Left lung (tissue), 10 donors: Measurements from ENCODE around the gene IZUMO4. TPM values are rescaled to one million over a fixed set of nuclear protein-coding genes. Genes with fewer than 3 reads are reported as not detected.
"Not testable (repeated sequence)": the region's sequence is repeated elsewhere in the genome, so short reads cannot be mapped to it uniquely, and the experiment has no call there.

Experiments used
- ATAC-seq: fragments of 200-7000 bp; cut with Tn5 transposase; one replicate; pipeline ENCODE4 v1.9.1; 2020; ENCODE audit warnings: moderate library complexity
- DNase-seq, 4 donors: peaks; one replicate each; pipeline ENCODE4 v3.0.0-alpha.2; 2013 to 2020
- H3K27ac ChIP-seq, 2 donors: fragments of 200-600 bp; sonication (generic) in 1 of 2; one replicate each; pipeline versions ENCODE4 v1.5.0 to v1.8.0; 2020 to 2021
- H3K27me3 ChIP-seq, 2 donors: fragments of 200-600 bp; sonication (generic) in 1 of 2; one replicate each; pipeline versions ENCODE4 v1.5.0 to v1.8.0; 2020 to 2021
- H3K36me3 ChIP-seq, 2 donors: fragments of 200-600 bp; sonication (generic) in 1 of 2; one replicate each; pipeline versions ENCODE4 v1.5.0 to v1.8.0; 2020 to 2021
- H3K4me1 ChIP-seq, 2 donors: fragments of 200-600 bp; one replicate each; pipeline ENCODE4 v1.8.0; 2021
- H3K4me3 ChIP-seq, 2 donors: fragments of 200-600 bp; sonication (generic) in 1 of 2; one replicate each; pipeline versions ENCODE4 v1.5.0 to v1.8.0; 2020 to 2021; ENCODE audit warnings: mild to moderate bottlenecking in 1 of 2
- H3K9me3 ChIP-seq, 2 donors: fragments of 200-600 bp; sonication (generic) in 1 of 2; one replicate each; pipeline versions ENCODE4 v1.5.0 to v1.8.0; 2020 to 2021
- CTCF ChIP-seq, 2 donors: fragments of 200-600 bp; sonication (generic) in 1 of 2; IDR thresholded peaks; one replicate each; pipeline versions ENCODE4 v1.5.0 to v1.8.0; 2021; ENCODE audit warnings: antibody characterized with exemption in 2 of 2
- intact Hi-C, 2 donors: fragments of 100-400 bp; cut with DNase I; formaldehyde crosslinking; loops; one replicate each; pipeline versions ENCODE4 v1.11.2 to v1.14.2; 2022
- polyA plus RNA-seq, 6 donors: library from polyadenylated mRNA; unstranded; fragments of 120-200 nt; gene quantifications; one replicate each; pipeline ENCODE4 v1.2.1, GENCODE V29; 2013; ENCODE audit not compliant: insufficient read length in 6 of 6
- total RNA-seq, 2 donors: library from RNA; stranded (reverse); fragmentation: NEBNext Ultra II Directional; extraction: Animal tissue kit (Norgen Biotek cat#: 25700); gene quantifications; one replicate each; pipeline ENCODE4 v1.2.1, GENCODE V29; 2021
- donor health status: DM: no; HTN: yes; CAD: no.
- donor health status: DM: no; HTN: no; CAD: no.

Gene IZUMO4
- total and polyA plus RNA-seq, 8 donors, result 2.6 to 8.5 (median 5.9) TPM

- peak overlapping the region; percentile 91 to 96 for H3K27ac ChIP-seq
Measured at GRCh38 chr19:2089727-2090053, 7.0 kb upstream of the IZUMO4 start.

GRCh38 chr19:2091926-2092525 is 4.7 kb upstream of the IZUMO4 start:
- intact Hi-C loops, H3K9me3 ChIP-seq, H3K4me3 ChIP-seq, H3K27me3 ChIP-seq, H3K36me3 ChIP-seq, DNase-seq, ATAC-seq: not testable (repeated sequence)
- Histone ChIP-seq H3K27ac (peak overlapping the region; percentile 91 to 96), H3K4me1 (peaks cover 29 to 86% of the 10 kb centered on the region in 2 donors)

More at GRCh38 chr19:2089727-2090053, 7.0 kb upstream of the IZUMO4 start:
- no peaks in the 10 kb centered on the region for H3K27me3 ChIP-seq
- H3K4me1 ChIP-seq, result peaks cover 22 to 97% of the 10 kb centered on the region in 2 donors
- H3K9me3 ChIP-seq, result no peaks in the 10 kb centered on the region
- no peak for ATAC-seq
- DNase-seq, result no peak
- H3K4me3 ChIP-seq, result peak overlapping the region in 1 of 2 donors; percentile 30
- intact Hi-C loops, result no loop called here
- no peak for TF ChIP-seq CTCF (IDR thresholded peaks at IDR 0.05)
- H3K36me3 ChIP-seq, result peaks cover 0 to 14% of the 10 kb centered on the region in 2 donors

- Histone ChIP-seq H3K9me3 (no peaks in the 10 kb centered on the region), H3K27me3 (no peaks in the 10 kb centered on the region), H3K27ac (peak within 1 kb of the TSS; percentile 91 to 96), H3K4me1 (peaks cover 16 to 58% of the 10 kb centered on the region in 2 donors), H3K36me3 (peaks cover 0 to 29% of the 10 kb centered on the region in 2 donors), H3K4me3 (peak within 1 kb of the TSS; percentile 66 to 68)
- intact Hi-C loops, result no loop called here
- no peak for TF ChIP-seq CTCF (IDR thresholded peaks at IDR 0.05)
- ATAC-seq, result peak; percentile 75
- peak in 2 of 4 donors; percentile 91 to 96 for DNase-seq
Measured at GRCh38 chr19:2096034-2096479, 658 bp upstream of the IZUMO4 start, which contains the start of gene MOB3A. Gene MOB3A (minus strand): TSS chr19:2096326. CDS start chr19:2078560, 17,766 bp downstream.

- Histone ChIP-seq H3K27ac (peak overlapping the region in 1 of 2 donors; percentile 96), H3K27me3 (no peaks in the 10 kb centered on the region), H3K36me3 (peaks cover 0 to 42% of the 10 kb centered on the region in 2 donors), H3K4me1 (peaks cover 13 to 45% of the 10 kb centered on the region in 2 donors), H3K9me3 (no peaks in the 10 kb centered on the region), H3K4me3 (peak overlapping the region; percentile 17 to 66)
- intact Hi-C loops, result no loop called here
- TF ChIP-seq CTCF (IDR thresholded peaks at IDR 0.05), result no peak
- peak in 1 of 4 donors; percentile 52 for DNase-seq
- ATAC-seq, result no peak
Measured at GRCh38 chr19:2097203-2097885, 629 bp downstream of the IZUMO4 start.

GRCh38 chr19:2097886-2098327 is 1.2 kb downstream of the IZUMO4 start:
- Histone ChIP-seq H3K27me3 (no peaks in the 10 kb centered on the region), H3K4me1 (peaks cover 13 to 40% of the 10 kb centered on the region in 2 donors), H3K9me3 (no peaks in the 10 kb centered on the region), H3K4me3 (no peak overlapping the region), H3K36me3 (peaks cover 0 to 45% of the 10 kb centered on the region in 2 donors), H3K27ac (no peak overlapping the region)
- no peak for TF ChIP-seq CTCF (IDR thresholded peaks at IDR 0.05)
- DNase-seq (no peak), ATAC-seq (no peak)
- intact Hi-C loops, result no loop called here
